Kidney (tissue), 14 donors: ENCODE results near the gene CD72. TPM values are rescaled to one million over a fixed set of nuclear protein-coding genes. Genes with fewer than 3 reads are reported as not detected.

Experiments used
- DNase-seq, 5 donors: peaks; one replicate each; pipeline ENCODE4 v3.0.0-alpha.2; 2013 to 2020
- FAIRE-seq: peaks from 2 replicates; lab custom pipeline; 2012; peaks lifted over from hg19 to GRCh38; lab: Jason Lieb, UNC
- H3K27ac ChIP-seq, 2 donors: one replicate each; pipeline ENCODE4 v1.7.0; 2013; ENCODE audit warnings: low read depth in 2 of 2, low read length in 2 of 2, inconsistent platforms in 1 of 2
- H3K27me3 ChIP-seq: one replicate; pipeline ENCODE4 v1.7.1; 2013; ENCODE audit warnings: low read length, inconsistent platforms; ENCODE audit not compliant: control insufficient read depth, insufficient read depth
- H3K36me3 ChIP-seq, 3 donors: one replicate each; pipeline versions ENCODE4 v1.7.0 to v1.7.1; 2013; ENCODE audit warnings: low read length in 3 of 3, control low read depth in 1 of 3, inconsistent platforms in 1 of 3; ENCODE audit not compliant: insufficient read depth in 3 of 3, control insufficient read depth in 2 of 3
- H3K4me1 ChIP-seq, 3 donors: one replicate each; pipeline versions ENCODE4 v1.7.0 to v1.7.1; 2013; ENCODE audit warnings: low read length in 3 of 3, inconsistent platforms in 1 of 3, low read depth in 1 of 3; ENCODE audit not compliant: control insufficient read depth in 2 of 3, insufficient read depth in 2 of 3
- H3K4me3 ChIP-seq, 3 donors: one replicate each; pipeline versions ENCODE4 v1.7.0 to v1.8.1; 2013; ENCODE audit warnings: low read length in 3 of 3, control low read depth in 1 of 3, inconsistent platforms in 1 of 3
- H3K9ac ChIP-seq, 3 donors: one replicate each; pipeline versions ENCODE4 v1.7.0 to v1.7.1; 2013; ENCODE audit warnings: low read length in 3 of 3, control low read depth in 1 of 3, inconsistent platforms in 1 of 3
- H3K9me3 ChIP-seq, 3 donors: one replicate each; pipeline versions ENCODE4 v1.7.0 to v1.7.1; 2013; ENCODE audit warnings: low read length in 3 of 3, control low read depth in 1 of 3, inconsistent platforms in 1 of 3; ENCODE audit not compliant: control insufficient read depth in 2 of 3, insufficient read depth in 1 of 3
- intact Hi-C: fragments of 100-400 bp; cut with DNase I; formaldehyde crosslinking; loops from one replicate; pipeline ENCODE4 v1.11.1; 2022
- polyA plus RNA-seq: library from polyadenylated mRNA; stranded (reverse); fragments of 350-450 nt; fragmentation: Illumina TruSeq; extraction: RNeasy Lipid Tissue Mini Kit (QIAGEN cat#74804); gene quantifications from one replicate; pipeline ENCODE4 v1.2.3, GENCODE V29; 2014; ENCODE audit warnings: low read depth, low replicate concordance; ENCODE audit not compliant: insufficient read depth
- total RNA-seq: library from RNA; stranded (reverse); fragmentation: NEBNext Ultra II Directional; extraction: Animal tissue kit (Norgen Biotek cat#: 25700); gene quantifications from one replicate; pipeline ENCODE4 v1.2.1, GENCODE V29; 2021
- TF ChIP-seq, protein P1 (sequence below): IDR thresholded peaks from 3 replicates; pipeline ENCODE4 v1.5.1; 2012; ENCODE audit warnings: mild to moderate bottlenecking, moderate library complexity, borderline replicate concordance; ENCODE audit not compliant: insufficient read depth; ENCODE audit errors: extremely low read depth
- donor health status: control.
- donor health status: control.
- donor health status: control.
- donor health status: control.
- donor health status: control.
- donor health status: DM: yes; HTN: yes; CAD: no.
- donor health status: Normal renal cell carcinoma (clear cell type).

CD72 gene
- total and polyA plus RNA-seq, 2 donors from 2014 or later, result 2.3 to 7.1 TPM

DNA sequence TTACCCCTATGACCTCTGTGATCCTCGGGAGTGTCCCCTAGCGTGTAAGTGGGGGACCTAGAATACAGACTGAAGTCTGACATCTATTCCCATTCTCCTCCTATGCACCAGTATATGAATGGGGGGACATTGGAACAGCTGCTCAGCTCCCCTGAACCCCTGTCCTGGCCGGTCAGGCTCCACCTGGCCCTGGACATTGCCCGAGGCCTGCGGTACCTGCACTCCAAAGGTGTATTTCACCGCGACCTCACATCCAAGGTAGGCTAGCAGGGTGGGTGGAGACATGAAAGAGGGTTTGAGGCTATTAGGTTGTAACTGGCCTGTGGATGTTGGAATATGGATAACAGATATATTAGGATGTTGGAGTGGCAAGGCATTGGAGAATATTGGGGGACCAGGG is 11.5 kb downstream of the CD72 start:
- H3K27ac ChIP-seq, result no peak overlapping the region
- intact Hi-C loops, result no loop called here

DNA sequence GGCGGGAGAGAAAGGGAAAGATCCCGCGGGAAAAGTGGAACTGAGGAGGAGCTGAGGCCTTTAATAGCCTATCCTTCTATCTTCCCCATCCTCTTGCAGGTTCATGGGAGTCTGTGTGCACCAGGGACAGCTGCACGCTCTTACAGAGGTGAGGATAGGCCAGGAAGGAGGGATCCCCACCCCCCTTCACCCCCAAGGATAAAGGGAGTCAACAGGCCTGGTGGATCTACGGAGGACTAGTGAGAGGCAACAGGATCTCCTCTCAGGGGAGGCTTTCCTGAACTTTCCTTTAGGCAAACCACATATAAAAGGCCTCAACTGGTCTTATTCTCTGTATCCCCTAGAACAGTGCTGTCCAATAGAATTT is 12.1 kb downstream of the CD72 start:
- intact Hi-C loops, result no loop called here
- DNase-seq (peak in 1 of 5 donors; percentile 30), FAIRE-seq (no peak)
- H3K27me3 ChIP-seq, result no peaks in the 10 kb centered on the region
- H3K27ac ChIP-seq, result no peak overlapping the region
- TF ChIP-seq, protein P1, sequence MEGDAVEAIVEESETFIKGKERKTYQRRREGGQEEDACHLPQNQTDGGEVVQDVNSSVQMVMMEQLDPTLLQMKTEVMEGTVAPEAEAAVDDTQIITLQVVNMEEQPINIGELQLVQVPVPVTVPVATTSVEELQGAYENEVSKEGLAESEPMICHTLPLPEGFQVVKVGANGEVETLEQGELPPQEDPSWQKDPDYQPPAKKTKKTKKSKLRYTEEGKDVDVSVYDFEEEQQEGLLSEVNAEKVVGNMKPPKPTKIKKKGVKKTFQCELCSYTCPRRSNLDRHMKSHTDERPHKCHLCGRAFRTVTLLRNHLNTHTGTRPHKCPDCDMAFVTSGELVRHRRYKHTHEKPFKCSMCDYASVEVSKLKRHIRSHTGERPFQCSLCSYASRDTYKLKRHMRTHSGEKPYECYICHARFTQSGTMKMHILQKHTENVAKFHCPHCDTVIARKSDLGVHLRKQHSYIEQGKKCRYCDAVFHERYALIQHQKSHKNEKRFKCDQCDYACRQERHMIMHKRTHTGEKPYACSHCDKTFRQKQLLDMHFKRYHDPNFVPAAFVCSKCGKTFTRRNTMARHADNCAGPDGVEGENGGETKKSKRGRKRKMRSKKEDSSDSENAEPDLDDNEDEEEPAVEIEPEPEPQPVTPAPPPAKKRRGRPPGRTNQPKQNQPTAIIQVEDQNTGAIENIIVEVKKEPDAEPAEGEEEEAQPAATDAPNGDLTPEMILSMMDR, result no peak
- no peaks in the 10 kb centered on the region for H3K9me3 ChIP-seq
- H3K36me3 ChIP-seq, result peaks cover 0 to 12% (median 0%) of the 10 kb centered on the region in 3 donors
- peak overlapping the region; percentile 36 to 80 (median 68) for H3K9ac ChIP-seq
- H3K4me3 ChIP-seq, result peak overlapping the region; percentile 56 to 72 (median 71)
- H3K4me1 ChIP-seq, result peaks cover 5 to 12% (median 12%) of the 10 kb centered on the region in 3 donors

More for the DNA sequence above, 11.5 kb downstream of the CD72 start:
- peaks cover 5 to 12% (median 12%) of the 10 kb centered on the region in 3 donors for H3K4me1 ChIP-seq
- H3K9me3 ChIP-seq, result no peaks in the 10 kb centered on the region
- TF ChIP-seq, protein P1, result no peak
- FAIRE-seq (no peak), DNase-seq (no peak)
- H3K9ac ChIP-seq, result peak overlapping the region in 2 of 3 donors; percentile 33 to 80
- H3K4me3 ChIP-seq, result no peak overlapping the region
- H3K27me3 ChIP-seq, result no peaks in the 10 kb centered on the region
- H3K36me3 ChIP-seq, result peaks cover 0 to 12% (median 0%) of the 10 kb centered on the region in 3 donors

DNA sequence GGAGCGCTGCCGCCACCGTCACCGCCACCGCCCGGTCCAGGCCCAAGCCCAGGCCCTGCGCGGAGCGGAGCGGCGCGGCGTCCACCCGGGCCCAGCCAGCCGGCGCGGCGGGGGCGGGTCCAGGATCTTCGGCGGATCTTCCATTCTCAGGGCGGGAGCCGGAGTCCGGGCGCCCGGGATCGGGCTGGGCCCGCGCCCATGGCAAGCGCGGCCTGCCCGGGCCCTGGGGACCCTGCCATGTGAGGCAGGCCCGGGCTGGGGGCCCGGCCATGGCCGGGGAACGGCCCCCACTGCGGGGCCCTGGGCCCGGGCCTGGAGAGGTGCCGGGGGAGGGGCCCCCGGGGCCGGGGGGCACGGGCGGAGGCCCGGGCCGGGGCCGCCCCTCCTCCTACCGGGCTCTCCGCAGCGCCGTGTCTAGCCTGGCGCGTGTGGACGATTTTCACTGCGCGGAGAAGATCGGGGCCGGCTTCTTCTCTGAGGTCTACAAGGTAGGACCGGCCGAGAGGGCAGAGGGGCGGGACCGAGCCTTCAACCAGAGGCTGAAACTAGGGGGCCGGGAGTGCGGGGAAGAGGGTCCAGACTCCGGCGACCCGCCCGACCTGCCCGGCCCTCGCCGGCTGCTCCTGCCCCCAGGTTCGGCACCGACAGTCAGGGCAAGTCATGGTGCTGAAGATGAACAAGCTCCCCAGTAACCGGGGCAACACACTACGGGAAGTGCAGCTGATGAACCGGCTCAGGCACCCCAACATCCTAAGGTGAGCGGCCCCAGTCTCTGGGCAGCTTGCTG is 12.7 kb downstream of the CD72 start:
- TF ChIP-seq, protein P1, result no peak

More for the DNA sequence above, 12.7 kb downstream of the CD72 start:
- Histone ChIP-seq H3K27ac (no peak overlapping the region), H3K4me3 (peak overlapping the region; percentile 56 to 72 (median 71)), H3K9me3 (no peaks in the 10 kb centered on the region), H3K4me1 (peaks cover 5 to 12% (median 12%) of the 10 kb centered on the region in 3 donors), H3K9ac (peak overlapping the region; percentile 36 to 80 (median 68)), H3K27me3 (no peaks in the 10 kb centered on the region), H3K36me3 (peaks cover 0 to 12% (median 0%) of the 10 kb centered on the region in 3 donors)
- intact Hi-C loops, result no loop called here
- no peak for FAIRE-seq
- DNase-seq, result peak in 4 of 5 donors; percentile 16 to 88 (median 66)
